ENCODE results near the gene EPC1.
"Not testable (repeated sequence)": the region's sequence is repeated elsewhere in the genome, so short reads cannot be mapped to it uniquely, and the experiment has no call there.

Gene EPC1

GRCh38 chr10:32232378-32232777 is 114.6 kb downstream of the EPC1 start:
- DNase-seq (ENCODE audit: low spot score), result no peak

GRCh38 chr10:32229788-32230187 is 117.2 kb downstream of the EPC1 start:
- DNase-seq (ENCODE audit: low spot score), result not testable (repeated sequence)

GRCh38 chr10:32229170-32229569 is 117.8 kb downstream of the EPC1 start:
- DNase-seq (ENCODE audit: low spot score), result no peak

- no peak for DNase-seq (ENCODE audit: low spot score)
Measured at GRCh38 chr10:32227802-32228201, 119.2 kb downstream of the EPC1 start.

GRCh38 chr10:32226624-32227023 is 120.3 kb downstream of the EPC1 start:
- no peak for DNase-seq (ENCODE audit: low spot score)

GRCh38 chr10:32225976-32226375 is 121.0 kb downstream of the EPC1 start:
- DNase-seq (ENCODE audit: low spot score), result no peak

GRCh38 chr10:32222376-32222775 is 124.6 kb downstream of the EPC1 start:
- not testable (repeated sequence) for DNase-seq (ENCODE audit: low spot score)

GRCh38 chr10:32219156-32219555 is 127.8 kb downstream of the EPC1 start:
- DNase-seq (ENCODE audit: low spot score), result not testable (repeated sequence)

- DNase-seq (ENCODE audit: low spot score), result not testable (repeated sequence)
Measured at GRCh38 chr10:32218206-32219044, 128.5 kb downstream of the EPC1 start.
